ENCODE measurements around the gene GRID1. TPM values are rescaled to one million over a fixed set of nuclear protein-coding genes. Genes with fewer than 3 reads are reported as not detected.

The GRID1 gene
- total RNA-seq, 3 donors from 2014 or later = 0.61 to 1.9 (median 0.87) TPM

DNA sequence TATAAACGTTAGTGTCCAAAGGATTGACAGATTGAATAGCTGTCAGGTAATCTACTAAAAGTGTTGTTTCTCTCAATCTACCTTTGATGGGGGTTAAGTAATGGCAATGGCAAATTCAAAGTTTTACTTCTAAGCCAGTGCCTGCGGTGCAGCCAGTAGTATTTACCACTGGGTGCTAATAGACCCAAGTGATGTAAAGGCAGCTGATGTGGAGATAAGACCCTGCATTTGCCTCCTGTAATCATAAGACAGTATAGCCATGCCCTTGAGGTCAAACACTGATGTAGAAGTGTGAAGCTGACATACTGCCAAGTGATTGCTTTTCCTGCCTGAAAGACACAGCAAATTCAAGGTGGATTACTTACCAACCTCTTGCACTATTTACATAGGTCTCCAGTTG lies 572.0 kb downstream of the GRID1 start:
- ATAC-seq = no peak
- no peaks in the 10 kb centered on the region for H3K36me3 ChIP-seq (ENCODE audit: low read depth)
- H3K9me3 ChIP-seq = no peaks in the 10 kb centered on the region
- intact Hi-C loops (cut with DNase I, micrococcal nuclease) = no loop called here
- no peak overlapping the region for H3K4me3 ChIP-seq
- DNase-seq = no peak
- no peaks in the 10 kb centered on the region for H3K4me1 ChIP-seq (ENCODE audit: low read depth)
- TF ChIP-seq, protein P1, sequence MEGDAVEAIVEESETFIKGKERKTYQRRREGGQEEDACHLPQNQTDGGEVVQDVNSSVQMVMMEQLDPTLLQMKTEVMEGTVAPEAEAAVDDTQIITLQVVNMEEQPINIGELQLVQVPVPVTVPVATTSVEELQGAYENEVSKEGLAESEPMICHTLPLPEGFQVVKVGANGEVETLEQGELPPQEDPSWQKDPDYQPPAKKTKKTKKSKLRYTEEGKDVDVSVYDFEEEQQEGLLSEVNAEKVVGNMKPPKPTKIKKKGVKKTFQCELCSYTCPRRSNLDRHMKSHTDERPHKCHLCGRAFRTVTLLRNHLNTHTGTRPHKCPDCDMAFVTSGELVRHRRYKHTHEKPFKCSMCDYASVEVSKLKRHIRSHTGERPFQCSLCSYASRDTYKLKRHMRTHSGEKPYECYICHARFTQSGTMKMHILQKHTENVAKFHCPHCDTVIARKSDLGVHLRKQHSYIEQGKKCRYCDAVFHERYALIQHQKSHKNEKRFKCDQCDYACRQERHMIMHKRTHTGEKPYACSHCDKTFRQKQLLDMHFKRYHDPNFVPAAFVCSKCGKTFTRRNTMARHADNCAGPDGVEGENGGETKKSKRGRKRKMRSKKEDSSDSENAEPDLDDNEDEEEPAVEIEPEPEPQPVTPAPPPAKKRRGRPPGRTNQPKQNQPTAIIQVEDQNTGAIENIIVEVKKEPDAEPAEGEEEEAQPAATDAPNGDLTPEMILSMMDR (IDR thresholded peaks at IDR 0.05) = no peak

DNA sequence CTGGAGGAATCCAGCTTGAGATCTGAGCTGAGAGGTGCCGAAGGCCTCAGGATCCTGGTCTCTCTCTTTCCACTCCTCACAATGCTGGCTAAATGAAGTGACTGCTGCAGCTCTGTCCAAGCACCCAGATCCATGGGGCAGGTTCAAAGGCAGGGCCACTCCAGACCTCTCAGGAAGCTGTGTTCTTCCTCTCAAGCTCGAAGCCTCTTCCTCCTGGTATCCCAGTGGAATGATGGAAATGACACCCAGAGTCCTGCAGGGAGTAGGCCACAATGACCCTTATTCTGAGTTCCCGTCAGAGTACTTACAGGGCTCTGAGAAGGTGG lies 574.1 kb downstream of the GRID1 start:
- Histone ChIP-seq H3K9me3 (no peaks in the 10 kb centered on the region), H3K4me3 (no peak overlapping the region), H3K36me3 (ENCODE audit: low read depth) (no peaks in the 10 kb centered on the region), H3K4me1 (ENCODE audit: low read depth) (no peaks in the 10 kb centered on the region)
- intact Hi-C loops (cut with DNase I, micrococcal nuclease) = no loop called here
- ATAC-seq (no peak), DNase-seq (no peak)
- TF ChIP-seq, protein P1 (IDR thresholded peaks at IDR 0.05) = no peak

DNA sequence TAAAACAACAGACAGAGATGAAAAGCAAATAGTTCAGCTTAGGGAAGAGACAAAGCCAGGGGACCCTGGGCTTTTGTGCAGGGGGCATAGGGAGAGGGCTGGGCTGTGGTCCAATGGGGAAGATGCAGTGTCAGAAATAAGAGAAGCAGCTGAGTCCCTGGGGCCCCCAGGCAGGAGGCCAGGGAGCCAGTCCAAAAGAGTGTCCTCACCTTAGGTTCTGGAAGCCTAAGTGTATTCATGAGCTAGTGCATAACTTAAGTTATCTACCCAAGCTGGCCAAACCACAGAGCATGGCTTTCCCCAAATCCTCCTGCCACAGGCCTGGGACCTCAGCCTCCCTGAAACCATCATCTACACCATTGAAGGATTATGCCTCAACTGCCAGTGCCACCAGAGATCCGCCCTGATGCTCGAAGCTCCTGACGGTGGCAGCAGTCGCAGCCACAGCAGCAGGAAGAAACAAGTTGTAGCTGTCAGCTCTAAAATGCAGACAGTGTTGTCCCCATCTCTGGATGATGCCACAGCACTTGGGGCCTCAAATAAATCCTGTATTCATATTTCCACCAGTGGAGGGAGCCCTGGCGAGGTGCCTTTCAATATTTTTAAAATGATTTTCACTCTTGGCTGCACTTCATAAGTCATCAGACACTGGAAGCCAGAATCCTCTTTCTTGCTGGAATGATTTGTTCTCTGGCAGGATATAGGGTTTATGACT lies 574.6 kb downstream of the GRID1 start:
- H3K4me3 ChIP-seq = no peak overlapping the region
- no peaks in the 10 kb centered on the region for H3K4me1 ChIP-seq (ENCODE audit: low read depth)
- no peaks in the 10 kb centered on the region for H3K9me3 ChIP-seq
- ATAC-seq (no peak), DNase-seq (no peak)
- TF ChIP-seq, protein P1 (IDR thresholded peaks at IDR 0.05) = no peak
- no peaks in the 10 kb centered on the region for H3K36me3 ChIP-seq (ENCODE audit: low read depth)
- intact Hi-C loops (cut with DNase I, micrococcal nuclease) = no loop called here

DNA sequence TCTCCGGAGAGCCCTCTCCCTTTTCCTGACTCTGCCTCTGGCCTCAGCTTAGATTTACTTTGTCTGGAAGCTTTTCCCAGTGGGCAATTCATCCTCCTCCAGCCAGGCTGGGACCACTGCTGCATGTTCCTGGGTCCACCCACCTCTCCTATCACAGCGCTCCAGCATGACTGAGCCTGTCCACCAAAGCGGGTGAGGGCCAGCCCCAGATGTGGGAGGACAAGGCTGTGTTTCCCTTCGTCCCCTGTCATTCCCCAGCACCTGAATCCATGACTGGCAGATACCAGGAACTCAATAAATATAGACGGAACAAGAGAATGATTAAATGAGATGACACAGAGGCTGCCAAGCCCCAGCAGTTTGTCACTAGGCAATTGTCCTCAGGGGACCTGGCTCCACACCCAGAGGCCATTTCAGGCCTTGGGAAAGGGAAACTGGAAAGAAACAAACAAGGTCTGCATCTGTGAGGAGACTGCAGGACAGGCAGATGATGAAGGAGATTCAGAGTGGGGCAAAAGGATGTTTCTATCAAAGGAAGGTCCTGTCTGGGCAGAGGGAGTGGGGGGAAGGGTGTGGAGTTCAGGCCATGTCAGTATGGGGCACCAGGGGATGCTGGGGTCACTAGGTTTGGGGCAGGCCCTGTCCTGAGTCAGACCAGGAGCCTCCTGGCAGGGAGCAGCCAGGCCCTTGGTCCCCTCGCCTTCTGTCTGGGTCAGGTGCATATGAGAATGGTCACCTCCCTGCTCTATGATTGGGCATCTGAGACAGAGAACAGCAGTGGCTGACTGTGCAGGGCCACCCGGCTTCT lies 576.4 kb downstream of the GRID1 start:
- ATAC-seq = peak; percentile 28

DNA sequence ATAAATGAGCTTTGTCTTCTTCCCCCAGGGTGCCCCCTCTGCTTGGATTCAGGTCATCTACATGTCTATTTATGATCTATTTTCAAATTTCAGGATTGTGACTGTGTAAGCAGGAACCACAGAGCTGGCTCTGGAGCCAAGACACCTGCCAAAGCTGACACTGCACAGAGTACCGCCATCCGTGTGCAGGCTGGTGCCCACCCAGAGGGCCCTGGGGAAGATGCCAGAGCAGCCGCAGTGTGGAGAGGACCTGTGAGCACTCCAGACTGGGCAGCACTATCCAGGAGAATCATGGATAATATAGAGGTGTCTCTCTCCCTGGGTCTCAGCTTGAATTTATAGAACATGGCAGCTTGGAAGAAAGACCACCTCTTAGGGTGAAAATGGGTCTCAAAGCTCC lies 577.5 kb downstream of the GRID1 start:
- intact Hi-C loops (cut with DNase I, micrococcal nuclease) = no loop called here
- DNase-seq (no peak), ATAC-seq (no peak)
- H3K4me1 ChIP-seq (ENCODE audit: low read depth) = no peaks in the 10 kb centered on the region
- TF ChIP-seq, protein P1 (IDR thresholded peaks at IDR 0.05) = no peak
- H3K36me3 ChIP-seq (ENCODE audit: low read depth) = no peaks in the 10 kb centered on the region
- no peaks in the 10 kb centered on the region for H3K9me3 ChIP-seq
- H3K4me3 ChIP-seq = no peak overlapping the region

More for the DNA sequence above, 576.4 kb downstream of the GRID1 start:
- intact Hi-C loops (cut with DNase I, micrococcal nuclease) = no loop called here
- TF ChIP-seq, protein P1 (IDR thresholded peaks at IDR 0.05) = no peak
- no peaks in the 10 kb centered on the region for H3K4me1 ChIP-seq (ENCODE audit: low read depth)
- no peak overlapping the region for H3K4me3 ChIP-seq
- no peaks in the 10 kb centered on the region for H3K9me3 ChIP-seq
- no peaks in the 10 kb centered on the region for H3K36me3 ChIP-seq (ENCODE audit: low read depth)
- DNase-seq = no peak
